Measurements from ENCODE around the gene SLC38A3. TPM values are rescaled to one million over a fixed set of nuclear protein-coding genes. Genes with fewer than 3 reads are reported as not detected.
A peak's percentile ranks its signal among the peaks of the same experiment; 100 is the strongest.

The SLC38A3 gene
- total RNA-seq, 1 donor: not detected

DNA sequence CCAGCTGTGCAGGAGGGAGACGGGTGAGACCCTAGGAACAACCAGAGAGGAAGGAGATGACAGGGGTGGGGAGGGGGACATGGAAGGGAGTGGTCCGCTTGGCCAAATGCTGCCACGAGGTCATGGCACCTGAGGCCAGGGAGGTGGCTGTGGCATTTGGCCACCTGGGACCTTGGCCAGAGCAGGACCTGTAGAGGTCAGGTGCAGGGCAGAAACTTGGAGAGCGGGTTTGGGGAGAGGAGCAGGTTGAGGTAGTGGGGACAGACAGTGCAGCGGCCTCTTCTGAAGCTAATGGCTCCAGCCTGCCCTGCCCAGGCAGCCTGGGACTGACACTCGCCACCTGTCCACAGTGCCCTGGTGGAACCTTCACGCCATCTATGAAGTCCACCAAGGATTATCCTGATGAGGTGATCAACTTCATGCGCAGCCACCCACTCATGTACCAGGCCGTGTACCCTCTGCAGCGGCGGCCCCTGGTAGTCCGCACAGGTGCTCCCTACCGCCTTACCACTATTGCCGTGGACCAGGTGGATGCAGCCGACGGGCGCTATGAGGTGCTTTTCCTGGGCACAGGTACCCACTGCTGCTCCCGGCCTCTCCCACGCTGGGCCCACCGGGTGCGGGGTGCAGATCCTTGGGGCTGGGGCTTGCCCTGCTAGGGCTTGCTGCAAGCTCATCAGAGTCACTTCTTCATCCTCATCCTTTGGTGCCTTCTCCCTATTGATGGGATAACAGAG lies 20.7 kb upstream of the SLC38A3 start:
- no peak overlapping the region for H3K4me3 ChIP-seq (ENCODE audit: low read depth, low read length)
- TF ChIP-seq CTCF (IDR thresholded peaks at IDR 0.05; ENCODE audit: insufficient read depth, low read depth, low read length): no peak
- no peak for DNase-seq (ENCODE audit: low read depth)

GRCh38 chr3:50185230-50185629 lies 19.8 kb upstream of the SLC38A3 start:
- TF ChIP-seq CTCF (IDR thresholded peaks at IDR 0.05; ENCODE audit: insufficient read depth, low read depth, low read length): no peak
- DNase-seq (ENCODE audit: low read depth): no peak
- no peak overlapping the region for H3K4me3 ChIP-seq (ENCODE audit: low read depth, low read length)

- no peak for TF ChIP-seq CTCF (IDR thresholded peaks at IDR 0.05; ENCODE audit: insufficient read depth, low read depth, low read length)
- no peak for DNase-seq (ENCODE audit: low read depth)
- H3K4me3 ChIP-seq (ENCODE audit: low read depth, low read length): no peak overlapping the region
These were observed 19.0 kb upstream of the SLC38A3 start for GRCh38 chr3:50186096-50186495.

DNA sequence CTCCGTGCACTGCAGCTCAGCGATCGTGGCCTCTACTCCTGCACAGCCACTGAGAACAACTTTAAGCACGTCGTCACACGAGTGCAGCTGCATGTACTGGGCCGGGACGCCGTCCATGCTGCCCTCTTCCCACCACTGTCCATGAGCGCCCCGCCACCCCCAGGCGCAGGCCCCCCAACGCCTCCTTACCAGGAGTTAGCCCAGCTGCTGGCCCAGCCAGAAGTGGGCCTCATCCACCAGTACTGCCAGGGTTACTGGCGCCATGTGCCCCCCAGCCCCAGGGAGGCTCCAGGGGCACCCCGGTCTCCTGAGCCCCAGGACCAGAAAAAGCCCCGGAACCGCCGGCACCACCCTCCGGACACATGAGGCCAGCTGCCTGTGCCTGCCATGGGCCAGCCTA lies 17.3 kb upstream of the SLC38A3 start:
- no peak for TF ChIP-seq CTCF (IDR thresholded peaks at IDR 0.05; ENCODE audit: insufficient read depth, low read depth, low read length)
- no peak overlapping the region for H3K4me3 ChIP-seq (ENCODE audit: low read depth, low read length)
- no peak for DNase-seq (ENCODE audit: low read depth)

DNA sequence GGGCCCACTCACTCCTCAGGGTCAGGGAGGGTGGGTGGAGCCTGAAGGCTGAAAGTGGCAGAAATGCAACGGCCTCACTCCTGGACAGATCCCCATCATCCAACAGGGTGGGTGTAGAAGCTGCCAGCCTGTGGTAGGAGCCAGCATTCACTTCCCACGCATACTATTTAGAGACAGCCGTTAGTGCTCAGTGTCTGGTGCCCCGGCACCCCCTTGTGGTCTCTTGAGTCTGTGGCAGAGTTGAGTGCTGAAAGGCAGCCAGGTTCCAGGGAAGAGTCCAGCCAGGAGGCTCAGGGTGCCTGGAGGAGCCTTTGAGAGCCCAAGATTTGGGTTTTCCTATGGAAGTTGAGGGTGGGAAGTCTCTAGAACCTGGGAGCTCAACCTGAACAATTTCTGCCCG lies 15.8 kb upstream of the SLC38A3 start:
- peak; percentile 93 for TF ChIP-seq CTCF (IDR thresholded peaks at IDR 0.05; ENCODE audit: insufficient read depth, low read depth, low read length)
- H3K4me3 ChIP-seq (ENCODE audit: low read depth, low read length): no peak overlapping the region
- DNase-seq (ENCODE audit: low read depth): peak; percentile 77

- H3K4me3 ChIP-seq (ENCODE audit: low read depth, low read length): no peak overlapping the region
- no peak for DNase-seq (ENCODE audit: low read depth)
- no peak for TF ChIP-seq CTCF (IDR thresholded peaks at IDR 0.05; ENCODE audit: insufficient read depth, low read depth, low read length)
These were observed 15.1 kb upstream of the SLC38A3 start for GRCh38 chr3:50189989-50190388.

Measured in fibroblast of villous mesenchyme (primary cell).